RWPE2 (cell line): ENCODE measurements around the gene PTPRN2.

Experiments used
- ATAC-seq: fragments of 200-7000 bp; cut with Tn5 transposase; 3 replicates; pipeline ENCODE4 v1.9.1; 2021; ENCODE audit warnings: low read depth
- DNase-seq: peaks from one replicate; pipeline ENCODE4 v3.0.0-alpha.2; 2020; ENCODE audit warnings: low spot score
- H3K27ac ChIP-seq: fragments of 450-650 bp; 2 replicates; pipeline ENCODE4 v1.5.1; 2017; ENCODE audit warnings: mild to moderate bottlenecking; ENCODE audit not compliant: poor library complexity, severe bottlenecking
- H3K27me3 ChIP-seq: fragments of 250-450 bp; sonication (Bioruptor Pico); 2 replicates; pipeline ENCODE4 v1.5.1; 2021; ENCODE audit warnings: mild to moderate bottlenecking, moderate library complexity; ENCODE audit not compliant: insufficient read depth, poor library complexity, severe bottlenecking
- H3K36me3 ChIP-seq: fragments of 250-450 bp; sonication (Bioruptor Pico); 2 replicates; pipeline ENCODE4 v1.5.1; 2020; ENCODE audit warnings: low read depth, mild to moderate bottlenecking, moderate library complexity
- H3K4me1 ChIP-seq: fragments of 250-450 bp; sonication (Bioruptor Pico); 2 replicates; pipeline ENCODE4 v1.5.1; 2021; ENCODE audit warnings: mild to moderate bottlenecking, moderate library complexity; ENCODE audit not compliant: insufficient read depth, poor library complexity, severe bottlenecking
- H3K4me3 ChIP-seq: fragments of 250-450 bp; sonication (Bioruptor Pico); 2 replicates; pipeline ENCODE4 v1.5.1; 2021; ENCODE audit warnings: mild to moderate bottlenecking, moderate library complexity; ENCODE audit not compliant: severe bottlenecking
- H3K9me3 ChIP-seq: fragments of 250-450 bp; sonication (Bioruptor Pico); 2 replicates; pipeline ENCODE4 v1.5.1; 2021; ENCODE audit warnings: mild to moderate bottlenecking, moderate library complexity; ENCODE audit not compliant: severe bottlenecking
- TF ChIP-seq, protein P1 (sequence below): fragments of 450-650 bp; IDR thresholded peaks from one replicate; pipeline ENCODE4 v1.5.1; 2017; ENCODE audit warnings: mild to moderate bottlenecking, moderate library complexity; ENCODE audit not compliant: poor library complexity, severe bottlenecking

The PTPRN2 gene

DNA sequence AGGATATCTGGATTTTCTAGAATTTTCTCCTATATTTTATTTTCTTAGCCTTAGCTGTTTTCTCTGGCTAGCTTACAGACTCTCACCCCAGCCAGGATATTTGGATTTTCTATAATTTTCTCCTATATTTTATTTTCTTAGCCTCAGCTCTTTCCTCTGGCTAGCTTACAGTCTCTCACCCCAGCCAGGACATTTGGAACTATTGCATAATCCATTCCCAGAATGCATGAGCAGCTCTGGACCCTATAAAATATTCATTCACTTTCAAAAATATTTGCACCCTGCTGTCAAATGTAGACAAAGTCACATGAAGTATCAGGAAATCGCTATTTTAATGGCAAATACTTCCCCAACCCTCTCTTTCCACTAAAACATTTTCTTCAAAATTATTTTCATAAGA is 952.0 kb downstream of the PTPRN2 start:
- no peaks in the 10 kb centered on the region for H3K36me3 ChIP-seq
- H3K27ac ChIP-seq = no peak overlapping the region
- TF ChIP-seq, protein P1, sequence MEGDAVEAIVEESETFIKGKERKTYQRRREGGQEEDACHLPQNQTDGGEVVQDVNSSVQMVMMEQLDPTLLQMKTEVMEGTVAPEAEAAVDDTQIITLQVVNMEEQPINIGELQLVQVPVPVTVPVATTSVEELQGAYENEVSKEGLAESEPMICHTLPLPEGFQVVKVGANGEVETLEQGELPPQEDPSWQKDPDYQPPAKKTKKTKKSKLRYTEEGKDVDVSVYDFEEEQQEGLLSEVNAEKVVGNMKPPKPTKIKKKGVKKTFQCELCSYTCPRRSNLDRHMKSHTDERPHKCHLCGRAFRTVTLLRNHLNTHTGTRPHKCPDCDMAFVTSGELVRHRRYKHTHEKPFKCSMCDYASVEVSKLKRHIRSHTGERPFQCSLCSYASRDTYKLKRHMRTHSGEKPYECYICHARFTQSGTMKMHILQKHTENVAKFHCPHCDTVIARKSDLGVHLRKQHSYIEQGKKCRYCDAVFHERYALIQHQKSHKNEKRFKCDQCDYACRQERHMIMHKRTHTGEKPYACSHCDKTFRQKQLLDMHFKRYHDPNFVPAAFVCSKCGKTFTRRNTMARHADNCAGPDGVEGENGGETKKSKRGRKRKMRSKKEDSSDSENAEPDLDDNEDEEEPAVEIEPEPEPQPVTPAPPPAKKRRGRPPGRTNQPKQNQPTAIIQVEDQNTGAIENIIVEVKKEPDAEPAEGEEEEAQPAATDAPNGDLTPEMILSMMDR = no peak
- no peaks in the 10 kb centered on the region for H3K4me1 ChIP-seq
- no peak for ATAC-seq
- H3K27me3 ChIP-seq = peaks cover 16% of the 10 kb centered on the region
- H3K4me3 ChIP-seq = no peak overlapping the region
- no peak for DNase-seq
- no peaks in the 10 kb centered on the region for H3K9me3 ChIP-seq

DNA sequence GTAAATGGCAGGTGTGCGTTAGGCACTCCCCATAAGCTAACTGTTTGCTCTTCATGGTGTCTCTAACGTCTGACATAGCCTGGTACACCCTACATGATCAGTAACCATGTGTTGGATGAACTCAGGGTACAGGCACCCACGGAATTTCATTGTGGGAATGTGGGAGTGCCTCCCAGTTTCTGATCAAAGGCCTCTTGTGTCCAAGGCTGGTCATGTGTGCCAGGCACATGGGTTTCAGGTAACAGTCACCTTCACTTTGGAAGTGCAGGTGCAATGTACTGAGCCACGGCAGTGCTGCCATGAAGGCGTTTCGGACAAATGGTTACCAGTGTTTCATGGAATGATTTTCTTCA is 952.5 kb downstream of the PTPRN2 start:
- DNase-seq = no peak
- H3K36me3 ChIP-seq = no peaks in the 10 kb centered on the region
- no peak overlapping the region for H3K4me3 ChIP-seq
- peaks cover 21% of the 10 kb centered on the region for H3K27me3 ChIP-seq
- no peak overlapping the region for H3K27ac ChIP-seq
- no peaks in the 10 kb centered on the region for H3K4me1 ChIP-seq
- ATAC-seq = no peak
- TF ChIP-seq, protein P1 = no peak
- H3K9me3 ChIP-seq = no peaks in the 10 kb centered on the region

DNA sequence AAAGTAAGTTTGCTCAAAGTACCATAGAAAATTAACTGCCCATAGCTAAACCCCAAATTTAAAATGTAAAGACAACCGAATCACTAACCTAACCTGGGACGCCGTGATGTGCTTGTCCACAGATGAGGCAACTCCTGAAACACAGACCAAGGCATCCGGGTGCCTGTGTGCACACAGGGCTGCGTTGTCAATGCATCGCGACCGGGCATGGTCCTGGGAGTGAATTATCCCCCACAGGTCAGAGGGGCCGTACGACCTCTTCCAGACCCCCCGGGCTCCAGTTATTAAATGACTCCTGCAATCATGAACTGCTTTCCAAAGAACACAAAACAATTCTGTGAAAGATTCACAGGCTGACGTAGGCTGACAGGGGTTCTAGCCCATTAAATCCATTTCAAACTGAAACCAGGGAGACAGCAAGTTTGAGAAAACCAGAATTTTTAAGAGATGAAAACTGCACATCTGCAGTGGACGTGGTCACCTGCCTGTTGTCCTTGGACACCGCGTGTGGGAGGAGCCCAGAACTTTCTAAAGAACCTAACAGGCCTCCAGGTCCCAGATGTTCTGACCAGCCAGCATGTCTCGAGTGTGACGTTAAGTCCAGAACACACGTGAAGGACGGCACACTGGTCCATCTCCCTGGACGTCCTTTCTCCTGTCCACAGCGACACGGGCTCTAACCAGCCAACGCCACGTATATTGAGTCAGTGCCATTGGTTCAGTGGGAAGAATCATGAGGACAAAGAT is 953.0 kb downstream of the PTPRN2 start:
- no peak overlapping the region for H3K27ac ChIP-seq
- TF ChIP-seq, protein P1 = no peak
- DNase-seq (no peak), ATAC-seq (no peak)
- H3K4me3 ChIP-seq = no peak overlapping the region
- no peaks in the 10 kb centered on the region for H3K36me3 ChIP-seq
- H3K27me3 ChIP-seq = peaks cover 25% of the 10 kb centered on the region
- no peaks in the 10 kb centered on the region for H3K9me3 ChIP-seq
- no peaks in the 10 kb centered on the region for H3K4me1 ChIP-seq

DNA sequence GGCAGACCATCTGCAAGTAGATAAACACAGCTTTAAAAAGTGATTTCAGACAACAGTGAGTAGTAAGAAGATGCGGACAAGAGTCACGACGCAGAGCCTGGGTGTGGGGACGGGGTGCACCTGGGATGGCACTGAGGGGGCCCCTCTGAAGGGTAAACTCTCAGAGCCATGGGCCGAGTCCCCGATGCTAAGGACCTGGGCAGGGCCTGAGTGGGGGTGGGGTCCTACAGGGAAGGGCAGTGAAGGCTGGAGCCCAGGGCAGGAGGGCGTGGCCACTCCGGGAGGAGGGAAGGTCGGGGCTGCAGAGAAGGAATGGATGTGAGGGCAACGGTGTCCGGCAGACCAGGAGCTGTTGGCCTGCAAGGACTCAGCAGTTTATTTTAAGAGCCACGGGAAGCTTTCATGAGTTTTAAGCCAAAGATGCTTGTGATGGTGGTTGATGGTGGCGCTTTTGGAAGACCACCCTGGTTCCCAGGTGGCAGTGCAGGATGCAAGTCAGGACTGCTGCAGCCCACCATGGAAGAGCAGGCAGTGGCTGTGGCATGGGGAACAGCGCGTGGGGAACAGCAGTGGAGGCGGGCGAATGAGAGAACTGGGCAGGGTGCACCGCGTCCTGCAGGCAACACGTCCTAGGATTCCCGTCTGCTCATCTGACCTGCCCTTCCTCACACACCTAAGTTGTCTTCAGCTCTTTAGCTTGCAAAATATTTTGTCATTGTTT is 954.0 kb downstream of the PTPRN2 start:
- DNase-seq (no peak), ATAC-seq (no peak)
- Histone ChIP-seq H3K27ac (no peak overlapping the region), H3K4me1 (no peaks in the 10 kb centered on the region), H3K4me3 (no peak overlapping the region), H3K9me3 (no peaks in the 10 kb centered on the region), H3K36me3 (no peaks in the 10 kb centered on the region), H3K27me3 (peaks cover 25% of the 10 kb centered on the region)
- TF ChIP-seq, protein P1 = no peak
